ENCODE results near the gene C1orf105. TPM values are rescaled to one million over a fixed set of nuclear protein-coding genes. Genes with fewer than 3 reads are reported as not detected.

Gene C1orf105
- total and polyA plus RNA-seq, 2 of the 13 experiments (the other 11 are each of a cell fraction or from before 2014, with no cell fraction given), result 0.15 to 0.45 TPM

GRCh38 chr1:172449585-172450523, 29.4 kb downstream of the C1orf105 start (continued):
- TF ChIP-seq LRRFIP1 (CRISPR knock-in tag; conservative IDR thresholded peaks at IDR 0.05) (no peak), RCOR2 (CRISPR knock-in tag; IDR thresholded peaks at IDR 0.05) (peak; percentile 57; the same call in 1 of the 2 replicates), FOXA1 (IDR thresholded peaks at IDR 0.05) (no peak), FOXA1 (CRISPR knock-in tag; IDR thresholded peaks at IDR 0.05) (no peak), ZBTB43 (CRISPR knock-in tag; conservative IDR thresholded peaks at IDR 0.05) (no peak), RORA (CRISPR knock-in tag; IDR thresholded peaks at IDR 0.05) (no peak), NCOA1 (CRISPR knock-in tag; IDR thresholded peaks at IDR 0.05) (no peak), HOXA9 (CRISPR knock-in tag; IDR thresholded peaks at IDR 0.05; ENCODE audit: borderline replicate concordance) (no peak), ZNF264 (CRISPR knock-in tag; IDR thresholded peaks at IDR 0.05) (no peak), KDM3A (CRISPR knock-in tag; IDR thresholded peaks at IDR 0.05; ENCODE audit: low read depth) (peak; percentile 60; the same call in 1 of the 2 replicates), ZBTB34 (CRISPR knock-in tag; IDR thresholded peaks at IDR 0.05) (0 out of 2 replicates have a peak, but pooled peaks have one; percentile 56), HOXA7 (CRISPR knock-in tag; IDR thresholded peaks at IDR 0.05) (no peak), RFXAP (CRISPR knock-in tag; IDR thresholded peaks at IDR 0.05; ENCODE audit: borderline replicate concordance) (peak; percentile 36; the same call in 1 of the 2 replicates), ZNF383 (CRISPR knock-in tag; IDR thresholded peaks at IDR 0.05; ENCODE audit: borderline replicate concordance) (0 out of 2 replicates have a peak, but pooled peaks have one; percentile 13), ZNF619 (CRISPR knock-in tag; IDR thresholded peaks at IDR 0.05) (no peak), IKZF1 (IDR thresholded peaks at IDR 0.05) (no peak), SNAPC4 (CRISPR knock-in tag; IDR thresholded peaks at IDR 0.05) (peak; percentile 82; the same call in 1 of the 2 replicates), SP2 (CRISPR knock-in tag; IDR thresholded peaks at IDR 0.05) (no peak), MXI1 (IDR thresholded peaks at IDR 0.05; ENCODE audit: borderline replicate concordance, low read depth, low read length) (0 out of 3 replicates have a peak, but pooled peaks have one; percentile 14), NPAS2 (CRISPR knock-in tag; IDR thresholded peaks at IDR 0.05; ENCODE audit: borderline replicate concordance) (no peak)

All from HepG2 (cell line).